Natural killer cell (primary cell): ENCODE data around the gene SULT1A2. TPM values are rescaled to one million over a fixed set of nuclear protein-coding genes. Genes with fewer than 3 reads are reported as not detected.
A peak's percentile ranks its signal among the peaks of the same experiment; 100 is the strongest.
"Not testable (repeated sequence)": the region's sequence is repeated elsewhere in the genome, so short reads cannot be mapped to it uniquely, and the experiment has no call there.

ENCODE experiments used
- ATAC-seq, 3 donors: fragments of 150-1000 bp in 2 of 3; fragments of 200-7000 bp in 1 of 3; cut with Tn5 transposase; 1 replicate in 1 of 3; 2 replicates in 2 of 3; pipeline ENCODE4 v1.10.0; 2021; ENCODE audit warnings: mild to moderate bottlenecking in 2 of 3, moderate library complexity in 2 of 3
- DNase-seq, 2 donors: peaks; one replicate each; pipeline versions ENCODE4 v3.0.0 to v3.0.0-alpha.2; 2013 to 2021; ENCODE audit warnings: mixed read lengths in 1 of 2
- H3K27ac ChIP-seq: one replicate; pipeline ENCODE4 v1.5.1; 2013; ENCODE audit warnings: mild to moderate bottlenecking, low read length
- H3K27me3 ChIP-seq: one replicate; pipeline ENCODE4 v1.6.1; 2013; ENCODE audit warnings: low read length; ENCODE audit not compliant: control insufficient read depth, insufficient read depth
- H3K36me3 ChIP-seq: one replicate; pipeline ENCODE4 v1.6.1; 2013; ENCODE audit warnings: low read length; ENCODE audit not compliant: control insufficient read depth, insufficient read depth
- H3K4me1 ChIP-seq: one replicate; pipeline ENCODE4 v1.6.1; 2013; ENCODE audit warnings: low read length; ENCODE audit not compliant: control insufficient read depth, insufficient read depth
- H3K4me3 ChIP-seq: one replicate; pipeline ENCODE4 v1.5.1; 2013; ENCODE audit warnings: low read length
- H3K9me3 ChIP-seq: one replicate; pipeline ENCODE4 v1.6.1; 2013; ENCODE audit warnings: low read length; ENCODE audit not compliant: control insufficient read depth, insufficient read depth
- H3K27ac Mint-ChIP-seq, 2 donors: one replicate each; pipeline ENCODE4 v1.8.0; 2022; ENCODE audit warnings: mild to moderate bottlenecking in 2 of 2, mixed read lengths in 2 of 2, moderate library complexity in 1 of 2
- H3K27me3 Mint-ChIP-seq, 2 donors: one replicate each; pipeline ENCODE4 v1.8.0; 2022; ENCODE audit warnings: low read depth in 2 of 2, mixed read lengths in 2 of 2
- H3K36me3 Mint-ChIP-seq: one replicate; pipeline ENCODE4 v1.8.0; 2022; ENCODE audit warnings: mixed read lengths
- H3K4me1 Mint-ChIP-seq, 2 donors: one replicate each; pipeline ENCODE4 v1.8.0; 2022; ENCODE audit warnings: mixed read lengths in 2 of 2
- H3K4me3 Mint-ChIP-seq: one replicate; pipeline ENCODE4 v1.8.0; 2022; ENCODE audit warnings: mild to moderate bottlenecking, moderate library complexity, mixed read lengths
- H3K9me3 Mint-ChIP-seq, 2 donors: one replicate each; pipeline ENCODE4 v1.8.0; 2022; ENCODE audit warnings: mixed read lengths in 2 of 2
- CTCF ChIP-seq: fragments of 200-600 bp; IDR thresholded peaks from one replicate; pipeline ENCODE4 v1.8.0; 2022; ENCODE audit warnings: antibody characterized with exemption
- WGBS: methylation state at CpG from one replicate; pipeline ENCODE4 v1.1.7; 2013; ENCODE audit warnings: missing lambda C conversion rate; ENCODE audit not compliant: insufficient coverage; 5-methylcytosine and 5-hydroxymethylcytosine counted together
- intact Hi-C: fragments of 100-400 bp; cut with micrococcal nuclease; formaldehyde crosslinking; loops from one replicate; pipeline ENCODE4 v1.14.2; 2022
- total RNA-seq, 4 donors: library from RNA; stranded (reverse); fragments of 120-200 nt in 1 of 4; gene quantifications; one replicate each; pipeline versions ENCODE4 v1.2.3 to v1.2.4, GENCODE V29; 2013 to 2022

The SULT1A2 gene
- total RNA-seq, 3 donors from 2014 or later (not counting 1 experiment from before 2014, with no cell fraction given): 0.40 TPM; not detected in 2

- Mint-ChIP-seq H3K4me1 (peaks cover 22 to 44% of the 10 kb centered on the region in 2 donors), H3K4me3 (no peak overlapping the region), H3K36me3 (no peaks in the 10 kb centered on the region), H3K9me3 (peaks cover 3 to 6% of the 10 kb centered on the region in 2 donors), H3K27me3 (no peaks in the 10 kb centered on the region), H3K27ac (no peak overlapping the region)
- TF ChIP-seq CTCF: no peak
- WGBS: 96% methylated on average over 2 of the region's 2 CpGs
- no peak for DNase-seq
- Histone ChIP-seq H3K27ac (no peak overlapping the region), H3K4me3 (no peak overlapping the region), H3K9me3 (peaks cover 13% of the 10 kb centered on the region), H3K4me1 (no peaks in the 10 kb centered on the region), H3K27me3 (no peaks in the 10 kb centered on the region), H3K36me3 (no peaks in the 10 kb centered on the region)
- ATAC-seq: no peak
- intact Hi-C loops: no loop called here
Observed at GRCh38 chr16:28567292-28567691, 29.6 kb downstream of the SULT1A2 start.

- WGBS: 95% methylated on average over 4 of the region's 4 CpGs
- intact Hi-C loops: not testable (repeated sequence)
Observed at GRCh38 chr16:28566233-28566925, 30.5 kb downstream of the SULT1A2 start.

GRCh38 chr16:28563218-28563617 lies 33.6 kb downstream of the SULT1A2 start:
- WGBS: 84% methylated on average over 5 of the region's 6 CpGs
- no peak for TF ChIP-seq CTCF
- Histone ChIP-seq H3K4me3 (no peak overlapping the region), H3K27me3 (no peaks in the 10 kb centered on the region), H3K9me3 (peaks cover 13% of the 10 kb centered on the region), H3K36me3 (peaks cover 11% of the 10 kb centered on the region), H3K4me1 (no peaks in the 10 kb centered on the region), H3K27ac (no peak overlapping the region)
- Mint-ChIP-seq H3K9me3 (peaks cover 3 to 6% of the 10 kb centered on the region in 2 donors), H3K4me3 (no peak overlapping the region), H3K27me3 (no peaks in the 10 kb centered on the region), H3K27ac (peak overlapping the region in 1 of 2 donors; percentile 15), H3K36me3 (no peaks in the 10 kb centered on the region), H3K4me1 (peaks cover 8 to 34% of the 10 kb centered on the region in 2 donors)
- no peak for ATAC-seq
- intact Hi-C loops: no loop called here
- DNase-seq: no peak

More at GRCh38 chr16:28566233-28566925, 30.5 kb downstream of the SULT1A2 start:
- H3K9me3 ChIP-seq: peaks cover 13% of the 10 kb centered on the region
- not testable (repeated sequence) for H3K4me3 Mint-ChIP-seq, H3K27me3 Mint-ChIP-seq, H3K27ac Mint-ChIP-seq, H3K36me3 ChIP-seq, H3K27ac ChIP-seq, ATAC-seq, H3K9me3 Mint-ChIP-seq, H3K4me3 ChIP-seq, DNase-seq, H3K4me1 ChIP-seq, H3K27me3 ChIP-seq, H3K36me3 Mint-ChIP-seq
- H3K4me1 Mint-ChIP-seq: peaks cover 21 to 44% of the 10 kb centered on the region in 2 donors

GRCh38 chr16:28562199-28562598 lies 34.7 kb downstream of the SULT1A2 start:
- no peak overlapping the region for H3K27ac Mint-ChIP-seq
- intact Hi-C loops: no loop called here

More at GRCh38 chr16:28562199-28562598, 34.7 kb downstream of the SULT1A2 start:
- H3K4me1 ChIP-seq: no peaks in the 10 kb centered on the region
- no peak for TF ChIP-seq CTCF
- no peak overlapping the region for H3K4me3 ChIP-seq
- H3K27me3 ChIP-seq: no peaks in the 10 kb centered on the region
- no peak for ATAC-seq
- no peak overlapping the region for H3K27ac ChIP-seq
- no peaks in the 10 kb centered on the region for H3K27me3 Mint-ChIP-seq
- peaks cover 7% of the 10 kb centered on the region for H3K9me3 ChIP-seq
- no peak overlapping the region for H3K4me3 Mint-ChIP-seq
- H3K4me1 Mint-ChIP-seq: peaks cover 8 to 32% of the 10 kb centered on the region in 2 donors
- H3K36me3 Mint-ChIP-seq: no peaks in the 10 kb centered on the region
- peaks cover 17% of the 10 kb centered on the region for H3K36me3 ChIP-seq
- WGBS: 97% methylated on average over 4 of the region's 4 CpGs
- H3K9me3 Mint-ChIP-seq: peaks cover 0 to 3% of the 10 kb centered on the region in 2 donors
- no peak for DNase-seq
